GM19043 (cell line): ENCODE measurements around the gene GRK5.

ENCODE experiments used
- ATAC-seq: cut with Tn5 transposase; IDR thresholded peaks from one replicate; pipeline ENCODE4 v1.9.1; 2021; ENCODE audit warnings: low read depth; ENCODE audit not compliant: unreplicated experiment

The GRK5 gene

GRCh38 chr10:119412244-119413092 lies 205.1 kb downstream of the GRK5 start:
- ATAC-seq = no peak

GRCh38 chr10:119413093-119413453 lies 205.7 kb downstream of the GRK5 start:
- no peak for ATAC-seq

GRCh38 chr10:119413471-119414080 lies 206.2 kb downstream of the GRK5 start:
- ATAC-seq = no peak

- no peak for ATAC-seq
Measured at GRCh38 chr10:119414081-119414611, 206.8 kb downstream of the GRK5 start.

GRCh38 chr10:119415121-119415520 lies 207.8 kb downstream of the GRK5 start:
- ATAC-seq = no peak

- no peak for ATAC-seq
Measured at GRCh38 chr10:119415536-119416503, 208.4 kb downstream of the GRK5 start.

GRCh38 chr10:119416855-119417254 lies 209.5 kb downstream of the GRK5 start:
- no peak for ATAC-seq

GRCh38 chr10:119417852-119418251 lies 210.5 kb downstream of the GRK5 start:
- ATAC-seq = no peak

- ATAC-seq = no peak
Measured at GRCh38 chr10:119418362-119418761, 211.0 kb downstream of the GRK5 start.

- no peak for ATAC-seq
Measured at GRCh38 chr10:119419931-119420330, 212.6 kb downstream of the GRK5 start.

GRCh38 chr10:119420950-119421875 lies 213.8 kb downstream of the GRK5 start:
- no peak for ATAC-seq

GRCh38 chr10:119421891-119422681 lies 214.7 kb downstream of the GRK5 start:
- ATAC-seq = no peak

GRCh38 chr10:119422682-119423509 lies 215.5 kb downstream of the GRK5 start:
- ATAC-seq = no peak

- ATAC-seq = no peak
Measured at GRCh38 chr10:119423510-119424257, 216.3 kb downstream of the GRK5 start.

GRCh38 chr10:119424258-119424975 lies 217.0 kb downstream of the GRK5 start:
- ATAC-seq = no peak

GRCh38 chr10:119425102-119425880 lies 217.9 kb downstream of the GRK5 start:
- no peak for ATAC-seq
